ENCODE measurements around the gene HSPA8.

HSPA8 gene

GRCh38 chr11:123085497-123085896 is 23.6 kb upstream of the HSPA8 start:
- no peak for TF ChIP-seq CTCF (IDR thresholded peaks at IDR 0.05)
- Histone ChIP-seq H3K27ac (no peak overlapping the region), H2AFZ (no peak overlapping the region), H3K36me3 (ENCODE audit: control insufficient read depth, insufficient read depth, low read length) (no peaks in the 10 kb centered on the region), H3K4me3 (ENCODE audit: low read depth, low read length) (no peak overlapping the region), H3K4me1 (peaks cover 10% of the 10 kb centered on the region), H3K79me2 (no peaks in the 10 kb centered on the region), H3K27me3 (ENCODE audit: control insufficient read depth, insufficient read depth, low read length) (no peaks in the 10 kb centered on the region), H3K9ac (no peak overlapping the region), H3K4me2 (ENCODE audit: low read length) (no peak overlapping the region), H3K9me3 (ENCODE audit: control insufficient read depth, low read length) (no peaks in the 10 kb centered on the region)

- peaks cover 10% of the 10 kb centered on the region for H3K4me1 ChIP-seq
- no peak overlapping the region for H3K4me2 ChIP-seq (ENCODE audit: low read length)
- H3K4me3 ChIP-seq (ENCODE audit: low read depth, low read length): no peak overlapping the region
- H3K27me3 ChIP-seq (ENCODE audit: control insufficient read depth, insufficient read depth, low read length): no peaks in the 10 kb centered on the region
- H3K9me3 ChIP-seq (ENCODE audit: control insufficient read depth, low read length): no peaks in the 10 kb centered on the region
- no peak overlapping the region for H3K9ac ChIP-seq
- H2AFZ ChIP-seq: no peak overlapping the region
- no peaks in the 10 kb centered on the region for H3K36me3 ChIP-seq (ENCODE audit: control insufficient read depth, insufficient read depth, low read length)
- H3K27ac ChIP-seq: peak overlapping the region; percentile 83
- H3K79me2 ChIP-seq: no peaks in the 10 kb centered on the region
- no peak for TF ChIP-seq CTCF (IDR thresholded peaks at IDR 0.05)
Measured at GRCh38 chr11:123084454-123084853, 22.5 kb upstream of the HSPA8 start.

DNA sequence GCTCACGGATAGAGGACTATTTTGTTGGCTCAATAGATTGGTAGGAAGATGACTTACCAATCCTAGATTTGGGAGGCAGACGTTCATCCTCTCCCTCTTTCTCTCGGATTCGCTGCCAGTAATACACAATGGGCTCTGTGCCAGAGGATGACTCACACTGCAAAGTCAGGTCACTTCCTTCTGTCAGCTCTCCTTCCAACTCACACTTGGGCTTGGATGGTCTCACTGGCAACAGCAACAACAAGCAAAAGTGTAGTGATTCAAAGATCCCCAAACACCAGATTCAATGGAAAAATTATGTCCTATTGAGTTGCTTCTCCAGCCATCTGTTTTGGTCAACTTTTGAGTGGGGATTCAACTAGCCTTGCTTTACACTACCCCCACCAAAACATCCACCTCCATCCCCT is 21.7 kb upstream of the HSPA8 start:
- H3K27me3 ChIP-seq (ENCODE audit: control insufficient read depth, insufficient read depth, low read length): no peaks in the 10 kb centered on the region
- no peak overlapping the region for H3K9ac ChIP-seq
- peak overlapping the region; percentile 83 for H3K27ac ChIP-seq
- peak overlapping the region; percentile 25 for H3K4me2 ChIP-seq (ENCODE audit: low read length)
- H3K4me3 ChIP-seq (ENCODE audit: low read depth, low read length): peak overlapping the region; percentile 20
- H3K79me2 ChIP-seq: no peaks in the 10 kb centered on the region
- H3K9me3 ChIP-seq (ENCODE audit: control insufficient read depth, low read length): no peaks in the 10 kb centered on the region
- H3K36me3 ChIP-seq (ENCODE audit: control insufficient read depth, insufficient read depth, low read length): no peaks in the 10 kb centered on the region
- no peak for TF ChIP-seq CTCF (IDR thresholded peaks at IDR 0.05)
- no peak overlapping the region for H2AFZ ChIP-seq
- H3K4me1 ChIP-seq: peaks cover 10% of the 10 kb centered on the region

GRCh38 chr11:123082977-123083376 is 21.0 kb upstream of the HSPA8 start:
- H3K4me1 ChIP-seq: peaks cover 10% of the 10 kb centered on the region
- no peak overlapping the region for H2AFZ ChIP-seq
- H3K79me2 ChIP-seq: no peaks in the 10 kb centered on the region
- H3K27me3 ChIP-seq (ENCODE audit: control insufficient read depth, insufficient read depth, low read length): no peaks in the 10 kb centered on the region
- no peaks in the 10 kb centered on the region for H3K9me3 ChIP-seq (ENCODE audit: control insufficient read depth, low read length)
- TF ChIP-seq CTCF (IDR thresholded peaks at IDR 0.05): no peak
- peak overlapping the region; percentile 20 for H3K4me3 ChIP-seq (ENCODE audit: low read depth, low read length)
- peak overlapping the region; percentile 39 for H3K4me2 ChIP-seq (ENCODE audit: low read length)
- no peak overlapping the region for H3K9ac ChIP-seq
- no peaks in the 10 kb centered on the region for H3K36me3 ChIP-seq (ENCODE audit: control insufficient read depth, insufficient read depth, low read length)
- H3K27ac ChIP-seq: peak overlapping the region; percentile 83

DNA sequence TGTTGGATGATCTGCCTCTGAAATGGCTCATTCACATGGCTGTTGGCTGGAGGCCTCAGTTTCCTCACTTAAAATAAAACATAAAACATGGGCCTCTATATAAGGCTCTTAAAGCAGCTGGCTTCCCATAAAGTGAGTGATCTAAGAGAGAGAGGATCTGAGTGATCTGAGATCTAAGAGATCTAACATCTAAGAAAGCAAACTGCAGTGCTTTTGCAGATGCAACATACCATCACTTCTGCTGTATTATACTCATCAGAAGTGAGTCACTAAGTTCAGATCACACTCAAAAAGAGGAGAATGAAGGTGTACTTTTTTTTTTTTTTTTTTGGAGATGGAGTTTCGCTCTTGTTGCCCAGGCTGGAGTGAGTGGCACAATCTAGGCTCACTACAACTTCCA is 18.1 kb upstream of the HSPA8 start:
- peaks cover 10% of the 10 kb centered on the region for H3K4me1 ChIP-seq
- H3K36me3 ChIP-seq (ENCODE audit: control insufficient read depth, insufficient read depth, low read length): no peaks in the 10 kb centered on the region
- H3K27me3 ChIP-seq (ENCODE audit: control insufficient read depth, insufficient read depth, low read length): no peaks in the 10 kb centered on the region
- no peak overlapping the region for H3K27ac ChIP-seq
- H3K9me3 ChIP-seq (ENCODE audit: control insufficient read depth, low read length): no peaks in the 10 kb centered on the region
- TF ChIP-seq CTCF (IDR thresholded peaks at IDR 0.05): no peak
- H3K4me2 ChIP-seq (ENCODE audit: low read length): no peak overlapping the region
- no peaks in the 10 kb centered on the region for H3K79me2 ChIP-seq
- no peak overlapping the region for H3K4me3 ChIP-seq (ENCODE audit: low read depth, low read length)
- no peak overlapping the region for H3K9ac ChIP-seq
- H2AFZ ChIP-seq: no peak overlapping the region

Data from parathyroid adenoma (tissue), 2 donors.